NCI-H2171 (cell line): ENCODE measurements around the gene AKR7A2.
A peak's percentile ranks its signal among the peaks of the same experiment; 100 is the strongest.

Experiments
- DNase-seq: peaks from one replicate; lab custom pipeline; 2025; lab: John Stamatoyannopoulos, UW

The AKR7A2 gene

GRCh38 chr1:19311931-19312781 lies at the start of gene AKR7A2, which contains the start of gene SLC66A1:
TSS of gene AKR7A2 (minus strand) at chr1:19312144. CDS start at chr1:19312124, 20 bp downstream.
TSS of gene SLC66A1 (plus strand) at chr1:19312326. CDS start at chr1:19317678, 5,352 bp downstream.
- DNase-seq, result peak; percentile 85

DNA sequence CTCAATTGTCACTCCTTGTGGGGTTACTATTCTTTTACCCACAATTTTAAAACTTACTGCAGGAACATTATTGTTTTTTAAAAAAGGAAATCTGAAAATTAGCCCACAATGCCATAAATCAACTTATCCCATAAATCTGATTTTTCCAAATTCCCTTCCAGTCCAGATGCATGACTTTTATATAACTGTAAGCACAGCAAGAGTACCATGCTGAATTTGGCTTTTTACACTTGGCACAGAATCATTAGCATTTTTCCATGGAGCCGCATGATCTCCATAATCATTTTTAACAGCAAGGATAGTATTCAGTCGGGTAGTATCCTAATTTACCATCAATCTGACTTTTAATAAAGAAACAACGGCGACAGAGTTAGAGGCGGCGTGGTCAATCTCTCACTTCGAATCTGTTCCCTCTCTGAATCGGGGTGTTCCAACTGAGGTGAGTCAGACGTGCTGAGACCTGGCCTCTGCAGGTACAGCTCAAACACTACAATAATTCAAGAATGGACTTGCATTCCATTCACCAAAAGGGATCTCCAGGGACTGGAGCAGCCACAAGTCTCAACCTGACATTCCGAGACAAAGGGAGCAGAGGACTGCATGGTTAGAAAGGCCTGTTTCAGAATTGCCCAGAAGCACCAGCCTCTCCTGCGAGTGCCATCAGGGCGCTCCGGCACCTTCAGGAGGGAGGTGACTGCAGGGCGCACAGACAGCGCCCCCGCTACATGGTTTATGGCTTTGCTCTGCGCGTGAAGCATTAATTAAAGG lies 49.1 kb upstream of the AKR7A2 start:
- peak; percentile 77 for DNase-seq

GRCh38 chr1:19360432-19360831 lies 48.5 kb upstream of the AKR7A2 start:
- no peak for DNase-seq

GRCh38 chr1:19360016-19360415 lies 48.1 kb upstream of the AKR7A2 start:
- no peak for DNase-seq

DNA sequence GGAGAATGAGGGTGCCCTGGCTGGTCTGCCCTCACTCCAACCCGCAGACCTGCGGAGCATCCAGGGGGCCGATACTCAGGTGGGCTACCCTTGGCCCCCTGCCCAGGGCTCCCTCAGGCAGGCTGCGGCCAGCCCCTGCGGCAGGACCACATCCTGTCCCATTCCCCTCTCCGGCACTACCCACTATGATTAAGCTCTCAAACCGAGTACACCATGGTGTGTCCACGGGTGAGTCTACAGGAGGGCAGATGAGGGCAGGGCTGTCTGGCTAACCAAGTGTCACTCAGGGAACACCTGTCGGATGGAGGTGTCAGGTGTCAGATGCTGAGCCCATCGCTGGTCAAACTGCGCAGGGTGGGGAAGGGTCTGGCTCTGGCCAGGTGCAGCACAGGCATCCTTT lies 47.4 kb upstream of the AKR7A2 start:
- no peak for DNase-seq

DNA sequence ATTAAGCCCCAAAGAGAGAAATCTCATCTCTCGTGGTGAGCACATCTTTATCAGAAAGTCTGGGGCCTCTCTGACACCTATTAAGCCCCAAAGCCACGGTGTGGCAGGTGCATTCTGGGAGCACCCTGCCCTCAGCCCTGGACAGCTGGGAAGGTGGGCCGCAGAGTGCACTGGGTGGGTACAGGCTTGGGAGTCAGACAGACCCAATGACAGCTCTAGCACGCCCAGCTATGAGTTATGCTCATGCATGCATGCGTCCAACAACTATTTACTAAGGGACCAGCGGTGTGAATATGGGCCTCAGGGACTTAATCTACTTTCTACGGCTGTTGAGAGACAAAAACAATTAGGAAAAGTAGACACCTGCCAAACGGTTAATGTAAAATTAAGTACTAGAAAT lies 46.8 kb upstream of the AKR7A2 start:
- no peak for DNase-seq

DNA sequence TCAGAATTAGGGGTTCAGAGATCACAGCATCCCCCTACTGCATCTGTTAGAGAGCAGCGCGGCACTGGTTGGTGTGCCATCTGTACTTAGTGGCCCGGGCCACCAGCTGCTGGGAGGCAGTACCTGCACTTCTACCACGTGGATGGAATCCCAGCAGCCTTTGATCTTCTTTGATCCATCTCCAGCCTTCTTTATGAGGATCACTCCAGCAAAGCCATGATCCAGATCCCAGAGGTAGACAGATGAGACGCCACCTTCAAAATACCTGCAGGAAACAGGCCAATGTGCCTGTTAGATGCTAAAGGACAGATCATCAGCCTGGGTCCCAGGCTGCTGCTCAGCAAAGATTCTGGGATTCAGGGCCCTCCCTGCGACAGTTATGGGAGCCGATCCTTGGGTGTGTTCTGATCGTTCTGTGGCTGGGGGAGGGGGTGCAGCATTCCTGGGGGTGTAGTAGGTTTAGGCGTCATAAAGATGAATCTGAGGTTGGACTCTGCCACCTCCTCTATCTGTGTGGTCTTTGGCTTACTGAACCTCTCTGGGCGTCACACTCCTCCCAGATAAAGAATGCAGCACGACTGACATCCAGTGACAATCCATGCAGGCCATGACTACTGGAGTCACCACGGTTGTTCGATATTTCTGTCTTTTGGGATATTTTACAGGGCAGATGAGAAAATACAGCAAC lies 45.5 kb upstream of the AKR7A2 start:
- no peak for DNase-seq

DNA sequence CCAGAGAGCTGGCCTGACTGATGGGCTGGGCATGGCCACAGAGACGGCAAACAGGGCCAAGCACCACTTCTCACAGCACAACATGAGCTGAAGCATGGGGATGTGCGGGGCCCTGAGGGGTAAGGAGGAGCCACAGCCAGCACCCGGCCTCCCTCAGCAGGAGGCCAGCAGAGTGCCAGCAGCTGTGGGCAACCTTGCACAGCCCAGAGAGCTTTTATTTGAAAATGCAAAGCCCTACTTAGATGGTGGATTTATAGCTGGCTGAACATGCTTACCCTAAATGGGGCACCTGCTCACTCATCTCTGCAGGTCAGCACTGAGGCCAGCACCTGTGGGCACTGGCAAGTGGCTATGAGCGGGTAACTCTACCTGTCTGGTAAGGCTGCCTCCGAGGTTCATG lies 44.3 kb upstream of the AKR7A2 start:
- no peak for DNase-seq

GRCh38 chr1:19354531-19354981 lies 42.6 kb upstream of the AKR7A2 start:
- no peak for DNase-seq

- no peak for DNase-seq
Measured at GRCh38 chr1:19353596-19353995, 41.7 kb upstream of the AKR7A2 start.

DNA sequence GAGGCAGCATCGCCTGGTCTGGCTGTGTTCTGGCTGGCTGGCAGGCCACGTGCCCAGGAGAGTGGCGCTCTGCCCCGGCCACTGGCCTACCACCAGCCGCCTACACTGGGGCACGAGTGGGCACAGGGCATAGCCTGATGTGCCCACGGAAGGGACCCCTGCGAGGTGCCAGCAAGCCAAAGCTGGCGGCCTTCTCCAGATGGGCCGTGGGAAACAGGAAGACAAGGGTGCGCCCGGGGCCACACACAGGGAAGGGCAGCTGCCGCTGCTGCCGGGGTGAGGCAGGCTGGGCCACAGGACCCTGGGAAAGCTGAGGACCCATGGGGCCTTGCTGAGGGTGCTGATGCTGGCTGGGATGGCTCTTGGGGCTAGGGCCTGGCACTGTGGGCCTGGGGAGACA lies 40.9 kb upstream of the AKR7A2 start:
- no peak for DNase-seq

- no peak for DNase-seq
Measured at GRCh38 chr1:19351873-19352272, 39.9 kb upstream of the AKR7A2 start.

DNA sequence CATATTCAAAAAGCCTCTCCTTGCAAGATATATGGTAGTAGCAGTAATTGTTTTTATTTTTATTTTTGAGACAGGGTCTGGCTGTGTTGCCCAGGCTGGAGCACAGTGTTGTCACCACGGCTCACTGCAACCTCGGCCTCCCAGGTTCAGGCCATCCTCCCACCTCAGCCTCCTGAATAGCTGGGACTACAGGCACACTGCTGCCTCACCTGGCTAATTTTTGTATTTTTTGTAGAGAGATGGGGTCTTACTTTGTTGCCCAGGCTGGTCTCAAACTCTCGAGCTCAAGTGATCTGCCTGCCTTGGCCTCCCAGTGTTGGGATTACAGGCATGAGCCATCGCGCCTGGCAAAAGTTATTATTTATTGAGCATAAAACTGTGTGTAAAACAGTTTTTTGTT lies 38.6 kb upstream of the AKR7A2 start:
- DNase-seq, result no peak

DNA sequence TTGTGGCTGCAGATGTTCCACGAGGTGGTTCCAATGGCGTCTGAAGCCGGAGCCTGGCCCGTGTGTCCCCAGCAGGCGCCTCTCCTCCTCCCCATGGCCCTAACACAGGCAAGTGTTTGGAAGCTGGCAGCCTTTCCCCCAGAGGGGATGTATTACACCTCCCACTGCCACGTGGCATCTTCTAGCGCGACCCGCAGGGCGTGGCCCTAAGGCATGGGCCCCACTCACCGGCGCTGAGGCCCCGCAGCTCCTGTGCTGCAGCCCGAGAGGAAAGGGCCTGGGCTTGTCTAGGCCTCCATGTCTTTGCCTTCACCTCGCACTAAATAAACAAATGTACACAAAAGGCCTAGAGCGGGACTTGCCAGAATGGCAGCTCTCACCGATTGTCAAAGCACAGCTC lies 38.1 kb upstream of the AKR7A2 start:
- no peak for DNase-seq

- DNase-seq, result no peak
Measured at GRCh38 chr1:19348441-19349198, 36.7 kb upstream of the AKR7A2 start.

DNA sequence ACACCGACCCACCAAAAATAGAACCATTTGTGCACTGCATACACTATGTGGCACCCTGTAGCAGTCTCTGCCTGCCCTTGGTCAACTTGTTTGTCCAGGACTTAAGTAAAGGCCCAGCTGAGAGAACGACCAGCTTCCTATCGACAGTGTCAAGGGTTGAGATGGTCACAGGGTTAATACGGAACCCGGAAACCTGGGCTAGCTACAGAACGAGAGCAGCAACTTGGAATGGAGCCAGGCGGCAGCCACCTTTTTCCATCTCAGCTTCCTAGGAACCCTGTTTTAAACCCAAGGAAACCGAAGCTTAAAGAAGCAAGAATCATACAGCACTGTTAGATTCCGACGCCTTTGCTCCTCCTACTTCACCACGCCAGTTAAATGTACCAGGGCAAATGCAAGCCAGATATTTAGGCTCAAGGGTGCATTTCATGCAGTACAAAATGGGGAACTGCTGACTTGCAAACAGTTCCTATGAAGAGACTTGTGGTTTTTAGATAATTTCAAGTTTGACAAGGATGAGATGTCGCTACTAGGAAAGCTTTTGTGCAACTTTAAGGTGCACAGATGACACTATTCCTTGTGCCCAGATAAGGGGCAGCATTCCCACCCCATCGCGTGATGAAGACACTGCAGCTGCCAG lies 35.7 kb upstream of the AKR7A2 start:
- DNase-seq, result no peak

DNA sequence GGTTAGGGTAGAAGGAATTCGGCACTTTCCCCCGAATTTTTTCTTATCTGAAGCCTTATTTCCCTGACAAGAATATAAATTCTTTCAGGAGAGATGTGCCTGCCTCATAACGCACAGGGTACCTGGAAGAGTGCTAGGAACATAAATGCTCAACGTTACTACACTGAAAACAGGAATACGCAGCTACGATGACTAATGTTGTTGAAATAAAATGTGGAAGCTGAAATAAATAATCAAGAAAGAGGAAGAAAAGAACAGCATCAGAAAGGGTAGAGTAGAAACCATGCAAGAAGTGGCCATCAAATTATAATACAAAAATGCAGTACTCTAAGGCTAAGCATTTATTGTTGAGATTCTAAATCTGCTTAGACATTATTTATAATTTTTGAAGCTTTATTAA lies 34.1 kb upstream of the AKR7A2 start:
- DNase-seq, result no peak

DNA sequence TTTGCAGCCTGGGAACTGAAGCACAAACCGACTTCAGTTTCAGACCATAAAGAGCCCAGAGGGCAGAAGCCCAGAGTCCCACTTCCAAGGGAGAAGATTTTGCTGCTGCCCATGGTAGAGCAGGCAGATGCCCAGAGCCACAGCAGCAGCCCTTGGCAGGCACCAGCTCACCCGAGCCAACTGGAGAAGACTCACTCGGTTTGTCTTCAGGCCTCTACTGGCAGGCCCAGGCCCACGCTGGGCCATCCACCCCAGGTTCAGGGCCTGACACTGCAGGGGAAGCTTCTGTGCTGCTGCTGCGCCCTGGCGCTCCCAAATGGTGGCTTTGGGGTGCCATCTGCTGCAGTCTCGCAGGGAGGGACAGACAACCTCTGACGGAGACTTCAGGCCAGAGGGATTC lies 33.4 kb upstream of the AKR7A2 start:
- DNase-seq, result no peak

DNA sequence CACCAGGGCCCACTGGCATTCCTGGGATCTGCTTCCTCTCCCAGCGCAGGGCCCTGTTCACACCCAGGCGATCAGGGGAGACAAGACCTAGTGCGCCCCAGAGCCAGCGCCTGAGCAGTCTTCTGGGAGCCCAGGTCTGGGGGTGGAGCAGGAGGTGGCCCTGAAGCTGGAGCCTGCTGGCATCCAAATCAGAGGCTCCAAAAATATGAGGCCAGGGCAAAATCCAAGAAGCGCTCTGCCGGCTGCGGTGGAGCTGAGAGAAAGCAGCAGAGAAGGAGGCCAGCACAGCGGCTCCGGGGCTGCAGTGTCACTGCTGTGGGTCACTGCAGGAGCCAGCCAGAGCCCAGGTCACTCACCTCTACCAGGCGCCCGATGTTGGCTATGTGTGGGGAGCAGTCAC lies 32.9 kb upstream of the AKR7A2 start:
- no peak for DNase-seq

DNA sequence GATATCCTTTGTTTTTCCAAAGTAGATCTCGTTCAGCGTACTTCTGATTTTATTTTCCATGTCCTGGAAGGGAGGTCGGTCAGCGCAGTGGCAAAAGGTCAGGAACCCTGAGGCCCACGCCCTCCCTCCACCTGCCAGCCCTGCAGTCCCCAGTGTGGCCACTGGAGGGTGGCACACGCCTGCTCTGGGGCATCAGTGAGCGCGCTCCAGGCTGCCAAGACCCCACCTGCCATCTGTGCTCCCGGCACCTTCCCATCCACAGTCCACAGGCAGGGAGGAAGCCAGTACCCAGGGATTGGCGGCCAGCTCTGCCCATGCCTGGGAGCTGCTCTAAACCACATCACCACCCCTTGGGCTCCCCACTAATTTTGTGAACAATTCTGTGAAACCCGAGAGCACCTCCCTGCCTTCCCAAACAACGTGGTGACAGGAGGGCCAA lies 32.4 kb upstream of the AKR7A2 start:
- DNase-seq, result peak; percentile 69
